Ovary (tissue), 9 donors: ENCODE data around the gene ACAD11. TPM values are rescaled to one million over a fixed set of nuclear protein-coding genes. Genes with fewer than 3 reads are reported as not detected.

Source experiments
- DNase-seq, 5 donors: peaks; one replicate each; pipeline ENCODE4 v3.0.0-alpha.2; 2019 to 2020
- H3K27ac ChIP-seq, 2 donors: fragments of 200-600 bp; one replicate each; pipeline versions ENCODE4 v1.5.1 to v1.8.0; 2019 to 2022
- H3K27me3 ChIP-seq: fragments of 200-600 bp; one replicate; pipeline ENCODE4 v1.8.0; 2022
- H3K36me3 ChIP-seq: fragments of 200-600 bp; sonication (generic); one replicate; pipeline ENCODE4 v1.5.1; 2019
- H3K4me1 ChIP-seq: one replicate; pipeline ENCODE4 v1.8.1; 2013; ENCODE audit warnings: mild to moderate bottlenecking, moderate library complexity; ENCODE audit not compliant: insufficient read depth
- H3K4me3 ChIP-seq: fragments of 200-600 bp; sonication (generic); one replicate; pipeline ENCODE4 v1.5.1; 2017
- H3K9me3 ChIP-seq, 2 donors: fragments of 200-600 bp in 1 of 2; sonication (generic) in 1 of 2; one replicate each; pipeline versions ENCODE4 v1.5.1 to v1.8.1; 2013 to 2019; ENCODE audit warnings: mild to moderate bottlenecking in 1 of 2, moderate library complexity in 1 of 2
- EP300 ChIP-seq: sonication (generic); formaldehyde crosslinking; IDR thresholded peaks from one replicate; pipeline ENCODE4 v1.6.1; 2017; ENCODE audit warnings: antibody characterized with exemption
- POLR2A ChIP-seq: fragments of 450-650 bp; IDR thresholded peaks from one replicate; pipeline ENCODE4 v1.6.1; 2017; ENCODE audit warnings: antibody characterized with exemption, mild to moderate bottlenecking, moderate library complexity
- WGBS, 3 donors: extraction: QIAGEN DNeasy Blood & Tissue Kit in 1 of 3; methylation state at CpG; one replicate each; pipeline versions ENCODE4 v1.1.5 to v1.1.7; 2013 to 2017; 5-methylcytosine and 5-hydroxymethylcytosine counted together
- intact Hi-C, 4 donors: fragments of 100-400 bp; cut with DNase I; formaldehyde crosslinking; loops; one replicate each; pipeline versions ENCODE4 v1.11.0 to v1.15.1; 2022 to 2023
- polyA plus RNA-seq, 2 donors: library from polyadenylated mRNA; stranded (reverse); fragments of 200-250 nt in 1 of 2; fragments of 350-450 nt in 1 of 2; fragmentation: Illumina TruSeq in 1 of 2; extraction: RNeasy Lipid Tissue Mini Kit (QIAGEN cat#74804) in 1 of 2; gene quantifications; one replicate each; pipeline ENCODE4 v1.2.3, GENCODE V29; 2013 to 2014
- total RNA-seq, 7 donors: library from RNA; depleted of rRNA in 2 of 7; stranded (reverse); fragments of >200 nt in 2 of 7; fragmentation: NEBNext Ultra II Directional in 3 of 7; extraction: Animal tissue kit (Norgen Biotek cat#: 25700) in 3 of 7; gene quantifications; one replicate each; pipeline versions ENCODE4 v1.1.0 to v1.2.4, GENCODE V29; 2016 to 2023
- TF ChIP-seq, protein P1 (sequence below), 3 donors: fragments of 450-650 bp in 2 of 3; fragments of 200-600 bp in 1 of 3; IDR thresholded peaks; one replicate each; pipeline versions ENCODE4 v1.5.1 to v1.8.0; 2016 to 2022; ENCODE audit warnings: antibody characterized with exemption in 3 of 3, mild to moderate bottlenecking in 1 of 3
- donor health status: DM: no; HTN: no; CAD: no; lungs with moderate emphysema.
- donor health status: DM: no; HTN: no; CAD: no.
- donor health status: Bipolar disorder and iron deficiency.
- donor health status: DM: yes; HTN: yes; CAD: no.
- donor health status: DM: no; HTN: no; CAD: no.
- donor health status: DM: yes; HTN: yes; CAD: no.

The ACAD11 gene
- total and polyA plus RNA-seq, 9 donors, result 18.7 to 48.8 (median 25.8) TPM

DNA sequence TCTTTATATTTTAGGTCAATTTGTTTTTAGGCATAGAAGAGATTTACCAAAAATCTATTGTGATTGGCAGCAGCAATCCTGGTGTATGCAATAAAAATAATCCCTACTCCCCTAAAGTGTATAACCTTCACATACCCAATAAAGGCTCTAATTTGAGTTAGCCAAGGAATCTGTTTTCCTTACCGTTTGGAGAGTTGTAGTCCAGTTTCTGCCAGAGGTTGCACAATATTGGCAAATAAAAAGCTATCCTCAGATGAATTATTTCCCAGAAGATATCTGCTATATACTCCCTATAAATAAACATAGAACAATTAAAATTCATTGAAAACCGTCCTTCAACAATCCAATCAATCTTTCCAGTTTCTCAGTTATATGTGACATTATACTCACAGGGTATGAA lies 31.5 kb downstream of the ACAD11 start:
- Histone ChIP-seq H3K36me3 (no peaks in the 10 kb centered on the region), H3K9me3 (no peaks in the 10 kb centered on the region), H3K27ac (no peak overlapping the region), H3K4me1 (no peaks in the 10 kb centered on the region), H3K4me3 (no peak overlapping the region), H3K27me3 (no peaks in the 10 kb centered on the region)
- 26 to 27% (median 27%) methylated on average over 2 of the region's 2 CpGs for WGBS, 3 donors
- TF ChIP-seq, protein P1, sequence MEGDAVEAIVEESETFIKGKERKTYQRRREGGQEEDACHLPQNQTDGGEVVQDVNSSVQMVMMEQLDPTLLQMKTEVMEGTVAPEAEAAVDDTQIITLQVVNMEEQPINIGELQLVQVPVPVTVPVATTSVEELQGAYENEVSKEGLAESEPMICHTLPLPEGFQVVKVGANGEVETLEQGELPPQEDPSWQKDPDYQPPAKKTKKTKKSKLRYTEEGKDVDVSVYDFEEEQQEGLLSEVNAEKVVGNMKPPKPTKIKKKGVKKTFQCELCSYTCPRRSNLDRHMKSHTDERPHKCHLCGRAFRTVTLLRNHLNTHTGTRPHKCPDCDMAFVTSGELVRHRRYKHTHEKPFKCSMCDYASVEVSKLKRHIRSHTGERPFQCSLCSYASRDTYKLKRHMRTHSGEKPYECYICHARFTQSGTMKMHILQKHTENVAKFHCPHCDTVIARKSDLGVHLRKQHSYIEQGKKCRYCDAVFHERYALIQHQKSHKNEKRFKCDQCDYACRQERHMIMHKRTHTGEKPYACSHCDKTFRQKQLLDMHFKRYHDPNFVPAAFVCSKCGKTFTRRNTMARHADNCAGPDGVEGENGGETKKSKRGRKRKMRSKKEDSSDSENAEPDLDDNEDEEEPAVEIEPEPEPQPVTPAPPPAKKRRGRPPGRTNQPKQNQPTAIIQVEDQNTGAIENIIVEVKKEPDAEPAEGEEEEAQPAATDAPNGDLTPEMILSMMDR (IDR thresholded peaks at IDR 0.05), result no peak
- TF ChIP-seq EP300, result no peak
- TF ChIP-seq POLR2A, result no peak
- no peak for DNase-seq
- intact Hi-C loops, result no loop called here

DNA sequence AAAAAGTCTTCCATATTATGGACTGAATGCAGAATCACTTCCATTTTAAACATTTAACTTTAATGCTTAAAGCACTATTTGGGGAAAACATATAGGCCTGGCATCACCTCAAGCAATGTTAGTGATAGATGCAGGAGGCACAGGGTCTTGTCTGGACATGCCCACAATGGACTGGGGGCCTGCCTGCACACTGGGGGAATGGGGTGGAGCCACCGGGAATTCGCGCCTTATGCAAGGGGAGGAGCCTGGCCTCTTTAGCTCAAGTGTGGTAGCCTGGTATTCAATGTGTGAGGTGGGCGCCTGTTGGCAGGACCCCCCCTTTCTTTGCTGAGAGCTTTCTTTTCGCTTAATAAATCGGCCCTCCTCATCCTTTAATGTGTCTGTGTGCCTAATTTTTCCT lies 32.7 kb downstream of the ACAD11 start:
- intact Hi-C loops, result no loop called here
- Histone ChIP-seq H3K27ac (no peak overlapping the region), H3K9me3 (no peaks in the 10 kb centered on the region), H3K4me3 (no peak overlapping the region), H3K27me3 (no peaks in the 10 kb centered on the region), H3K36me3 (no peaks in the 10 kb centered on the region), H3K4me1 (no peaks in the 10 kb centered on the region)
- WGBS, 3 donors, result 93 to 97% (median 95%) methylated on average over 6 of the region's 6 CpGs
- no peak for DNase-seq
- TF ChIP-seq EP300 (no peak), POLR2A (no peak)
- TF ChIP-seq, protein P1 (IDR thresholded peaks at IDR 0.05), result no peak

DNA sequence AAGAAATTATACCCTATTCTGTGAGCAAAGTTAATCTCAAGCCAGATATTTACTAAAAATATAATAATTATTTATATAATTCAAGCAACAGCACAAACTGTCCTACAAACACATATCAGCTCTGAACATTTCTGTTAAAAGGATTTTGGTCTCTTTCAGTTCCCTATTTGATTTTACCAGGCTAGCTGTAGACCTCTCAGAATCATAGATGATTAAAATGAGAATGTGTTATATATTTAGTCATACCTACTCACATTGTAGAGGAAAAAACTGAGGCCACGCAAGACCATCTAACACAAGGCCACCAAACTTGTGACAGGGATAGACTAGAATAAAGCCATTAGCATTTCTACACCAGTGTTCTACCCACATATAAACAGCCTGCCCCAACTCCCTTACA lies 34.0 kb downstream of the ACAD11 start:
- intact Hi-C loops, result no loop called here
- Histone ChIP-seq H3K36me3 (no peaks in the 10 kb centered on the region), H3K27me3 (no peaks in the 10 kb centered on the region), H3K27ac (no peak overlapping the region), H3K9me3 (no peaks in the 10 kb centered on the region), H3K4me1 (no peaks in the 10 kb centered on the region), H3K4me3 (no peak overlapping the region)
- TF ChIP-seq POLR2A (no peak), EP300 (no peak)
- TF ChIP-seq, protein P1 (IDR thresholded peaks at IDR 0.05), result no peak
- DNase-seq, result no peak
- 93 to 100% (median 97%) methylated on average over 1 of the region's 1 CpG for WGBS, 3 donors

DNA sequence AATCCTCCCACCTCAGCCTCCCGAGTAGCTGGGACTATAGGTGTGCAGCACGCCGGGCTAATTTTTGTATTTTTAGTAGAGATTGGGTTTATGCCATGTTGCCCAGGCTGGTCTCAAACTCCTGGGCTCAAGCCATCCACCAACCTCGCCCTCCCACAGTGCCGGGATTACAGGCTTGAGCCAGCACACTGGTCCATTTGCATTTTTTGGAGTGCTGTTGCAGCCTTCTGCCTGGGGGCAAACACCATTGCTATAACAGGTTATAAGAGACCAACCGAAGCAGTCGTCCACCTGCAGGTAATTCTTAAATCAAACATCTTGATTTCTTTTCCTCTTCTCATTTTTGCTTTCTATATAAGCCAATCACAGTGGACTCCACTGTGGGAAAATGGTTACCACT lies 34.8 kb downstream of the ACAD11 start:
- H3K27me3 ChIP-seq, result no peaks in the 10 kb centered on the region
- no peaks in the 10 kb centered on the region for H3K4me1 ChIP-seq
- DNase-seq, result no peak
- TF ChIP-seq EP300 (no peak), POLR2A (no peak)
- TF ChIP-seq, protein P1 (IDR thresholded peaks at IDR 0.05), result no peak
- no peaks in the 10 kb centered on the region for H3K9me3 ChIP-seq
- H3K27ac ChIP-seq, result no peak overlapping the region
- intact Hi-C loops, result no loop called here
- no peaks in the 10 kb centered on the region for H3K36me3 ChIP-seq
- no peak overlapping the region for H3K4me3 ChIP-seq
- 94 to 98% (median 97%) methylated on average over 7 of the region's 7 CpGs for WGBS, 3 donors

DNA sequence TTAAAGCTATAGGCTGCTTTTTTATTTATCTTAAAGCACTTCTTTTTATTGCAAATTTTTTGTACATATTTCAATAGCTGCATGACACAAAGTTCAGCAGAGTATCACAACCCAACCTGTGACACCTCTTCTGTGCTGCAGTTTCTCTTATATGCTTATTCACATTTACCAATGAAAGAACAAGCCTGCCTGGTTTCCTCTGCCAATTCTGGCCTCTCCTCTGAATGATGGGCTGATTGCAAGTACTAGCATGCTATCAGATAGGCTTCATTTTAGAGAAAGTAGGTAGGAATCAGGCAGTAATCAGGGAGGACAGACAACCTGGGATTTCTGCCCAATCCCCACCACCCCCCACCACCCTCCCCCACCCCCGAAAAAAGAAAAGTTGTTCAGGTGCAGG lies 36.0 kb downstream of the ACAD11 start:
- DNase-seq, result no peak
- intact Hi-C loops, result no loop called here
- 87 to 95% (median 92%) methylated on average over 1 of the region's 1 CpG for WGBS, 3 donors
- no peaks in the 10 kb centered on the region for H3K36me3 ChIP-seq
- no peak for TF ChIP-seq POLR2A
- no peaks in the 10 kb centered on the region for H3K4me1 ChIP-seq
- no peaks in the 10 kb centered on the region for H3K9me3 ChIP-seq
- no peak overlapping the region for H3K4me3 ChIP-seq
- no peak overlapping the region for H3K27ac ChIP-seq
- no peaks in the 10 kb centered on the region for H3K27me3 ChIP-seq
